Caco-2 (cell line): ENCODE measurements around the gene CNTN1. TPM values are rescaled to one million over a fixed set of nuclear protein-coding genes. Genes with fewer than 3 reads are reported as not detected.

Source experiments
- BruUV-seq: library from RNA; stranded (reverse); fragments of 400-500 nt; replicated peaks from 2 replicates; lab custom pipeline; 2021; lab: Mats Ljungman, UMichigan
- CTCF ChIA-PET: fragments of 300-600 bp; sonication (Branson Sonifier 250); formaldehyde crosslinking; loops from one replicate; lab custom pipeline; 2022; ENCODE audit warnings: antibody characterized with exemption; lab: Charles Lee
- POLR2A ChIA-PET: fragments of 300-600 bp; sonication (Branson Sonifier 250); formaldehyde crosslinking; loops from one replicate; lab custom pipeline; 2022; ENCODE audit warnings: antibody characterized with exemption; lab: Charles Lee
- DNase-seq, 2 experiments: peaks; one replicate each; pipeline versions ENCODE4 v3.0.0 to v3.0.0-alpha.2; 2020 to 2022
- H3K27me3 ChIP-seq: replicated peaks from 2 replicates; pipeline ENCODE4 v1.6.0; 2011; ENCODE audit warnings: low read length; ENCODE audit not compliant: control insufficient read depth, insufficient read depth
- H3K36me3 ChIP-seq: 2 replicates; pipeline ENCODE4 v1.5.1; 2011; ENCODE audit warnings: low read length; ENCODE audit not compliant: control insufficient read depth, insufficient read depth
- H3K4me1 ChIP-seq: fragments of 250-450 bp; sonication (Bioruptor Pico); 2 replicates; pipeline ENCODE4 v1.5.1; 2020; ENCODE audit warnings: mild to moderate bottlenecking
- H3K4me3 ChIP-seq: 2 replicates; pipeline ENCODE4 v1.5.1; 2011; ENCODE audit warnings: low read depth, mild to moderate bottlenecking, control low read depth, low read length
- H3K9me3 ChIP-seq: fragments of 250-450 bp; sonication (Bioruptor Pico); 2 replicates; pipeline ENCODE4 v1.5.1; 2020; ENCODE audit warnings: mild to moderate bottlenecking, moderate library complexity
- H3K27ac Mint-ChIP-seq: one replicate; pipeline ENCODE4 v1.8.0; 2022; ENCODE audit warnings: mixed read lengths; ENCODE audit not compliant: unreplicated experiment
- H3K27me3 Mint-ChIP-seq: one replicate; pipeline ENCODE4 v1.8.0; 2022; ENCODE audit warnings: mixed read lengths; ENCODE audit not compliant: insufficient read depth, unreplicated experiment
- H3K36me3 Mint-ChIP-seq: one replicate; pipeline ENCODE4 v1.8.0; 2022; ENCODE audit warnings: mild to moderate bottlenecking, mixed read lengths; ENCODE audit not compliant: insufficient read depth, unreplicated experiment
- H3K4me1 Mint-ChIP-seq: one replicate; pipeline ENCODE4 v1.8.0; 2022; ENCODE audit warnings: low read depth, mixed read lengths; ENCODE audit not compliant: unreplicated experiment
- H3K4me3 Mint-ChIP-seq: one replicate; pipeline ENCODE4 v1.8.0; 2022; ENCODE audit warnings: mild to moderate bottlenecking, moderate library complexity, mixed read lengths; ENCODE audit not compliant: unreplicated experiment
- H3K9me3 Mint-ChIP-seq: one replicate; pipeline ENCODE4 v1.8.0; 2022; ENCODE audit warnings: mixed read lengths; ENCODE audit not compliant: unreplicated experiment
- CTCF ChIP-seq, 2 experiments: fragments of 200-600 bp in 1 of 2; IDR thresholded peaks; 1 replicate in 1 of 2; 2 replicates in 1 of 2; pipeline versions ENCODE4 v1.5.1 to v1.8.0; 2011 to 2022; ENCODE audit warnings: antibody characterized with exemption in 1 of 2, control low read depth in 1 of 2, inconsistent platforms in 1 of 2, low read depth in 1 of 2, low read length in 1 of 2, mild to moderate bottlenecking in 1 of 2, moderate library complexity in 1 of 2; ENCODE audit not compliant: insufficient read depth in 1 of 2, severe bottlenecking in 1 of 2, unreplicated experiment in 1 of 2
- intact Hi-C: fragments of 100-400 bp; cut with micrococcal nuclease; formaldehyde crosslinking; loops from one replicate; pipeline ENCODE4 v1.10.0; 2022; ENCODE audit not compliant: unreplicated experiment
- total RNA-seq: library from RNA; stranded (reverse); gene quantifications from 2 replicates; pipeline ENCODE4 v1.2.3, GENCODE V29; 2022

Gene CNTN1
- total RNA-seq, 1 experiment from 2014 or later = not detected

GRCh38 chr12:40644708-40645107 lies 47.5 kb upstream of the CNTN1 start:
- ChIA-PET POLR2A (no interaction called here), CTCF (no interaction called here)
- TF ChIP-seq CTCF (IDR thresholded peaks at IDR 0.05; ENCODE audit: insufficient read depth in 1 of 2, low read depth in 1 of 2, low read length in 1 of 2, severe bottlenecking in 1 of 2, unreplicated experiment in 1 of 2) = no peak
- H3K27ac Mint-ChIP-seq = no peak overlapping the region
- H3K4me1 Mint-ChIP-seq = no peaks in the 10 kb centered on the region
- Histone ChIP-seq H3K27me3 (no peaks in the 10 kb centered on the region), H3K4me1 (no peaks in the 10 kb centered on the region), H3K36me3 (no peaks in the 10 kb centered on the region), H3K9me3 (no peaks in the 10 kb centered on the region), H3K4me3 (no peak overlapping the region)
- no peak for DNase-seq
- peaks cover 12% of the 10 kb centered on the region for H3K9me3 Mint-ChIP-seq
- H3K36me3 Mint-ChIP-seq = no peaks in the 10 kb centered on the region
- H3K4me3 Mint-ChIP-seq = no peak overlapping the region
- no TSS peak for BruUV-seq
- intact Hi-C loops = no loop called here
- H3K27me3 Mint-ChIP-seq = no peaks in the 10 kb centered on the region

- ChIA-PET CTCF (no interaction called here), POLR2A (no interaction called here)
- Mint-ChIP-seq H3K27me3 (no peaks in the 10 kb centered on the region), H3K27ac (no peak overlapping the region), H3K36me3 (no peaks in the 10 kb centered on the region), H3K9me3 (peaks cover 6% of the 10 kb centered on the region), H3K4me1 (no peaks in the 10 kb centered on the region), H3K4me3 (no peak overlapping the region)
- H3K36me3 ChIP-seq = no peaks in the 10 kb centered on the region
- no peaks in the 10 kb centered on the region for H3K4me1 ChIP-seq
- TF ChIP-seq CTCF (IDR thresholded peaks at IDR 0.05; ENCODE audit: insufficient read depth in 1 of 2, low read depth in 1 of 2, low read length in 1 of 2, severe bottlenecking in 1 of 2, unreplicated experiment in 1 of 2) = no peak
- H3K9me3 ChIP-seq = no peaks in the 10 kb centered on the region
- no peak for DNase-seq
- H3K4me3 ChIP-seq = no peak overlapping the region
- intact Hi-C loops = no loop called here
- no peaks in the 10 kb centered on the region for H3K27me3 ChIP-seq
- no TSS peak for BruUV-seq
Measured at GRCh38 chr12:40645361-40645760, 46.9 kb upstream of the CNTN1 start.

GRCh38 chr12:40646456-40646855 lies 45.8 kb upstream of the CNTN1 start:
- POLR2A ChIA-PET = no interaction called here
- H3K9me3 ChIP-seq = no peaks in the 10 kb centered on the region
- no peaks in the 10 kb centered on the region for H3K4me1 ChIP-seq
- no peak overlapping the region for H3K4me3 Mint-ChIP-seq
- CTCF ChIA-PET = no interaction called here
- no peaks in the 10 kb centered on the region for H3K36me3 ChIP-seq
- TF ChIP-seq CTCF (IDR thresholded peaks at IDR 0.05; ENCODE audit: insufficient read depth in 1 of 2, low read depth in 1 of 2, low read length in 1 of 2, severe bottlenecking in 1 of 2, unreplicated experiment in 1 of 2) = no peak
- H3K27ac Mint-ChIP-seq = no peak overlapping the region
- intact Hi-C loops = no loop called here
- H3K36me3 Mint-ChIP-seq = no peaks in the 10 kb centered on the region
- no peak for DNase-seq
- no peaks in the 10 kb centered on the region for H3K27me3 ChIP-seq
- H3K4me3 ChIP-seq = no peak overlapping the region
- H3K4me1 Mint-ChIP-seq = no peaks in the 10 kb centered on the region
- BruUV-seq = no TSS peak
- no peaks in the 10 kb centered on the region for H3K9me3 Mint-ChIP-seq
- H3K27me3 Mint-ChIP-seq = no peaks in the 10 kb centered on the region
